ENCODE data around the gene FOXRED2.
"Not testable (repeated sequence)": the region's sequence is repeated elsewhere in the genome, so short reads cannot be mapped to it uniquely, and the experiment has no call there.

Gene FOXRED2

GRCh38 chr22:36506637-36507517 is at the start of gene FOXRED2:
TSS of gene FOXRED2 (minus strand) at chr22:36507040. CDS start at chr22:36506422, 618 bp downstream.
- peak; percentile 8 for DNase-seq

GRCh38 chr22:36554098-36554497 is 47.3 kb upstream of the FOXRED2 start:
- no peak for DNase-seq

GRCh38 chr22:36552289-36552688 is 45.4 kb upstream of the FOXRED2 start:
- no peak for DNase-seq

GRCh38 chr22:36550701-36551495 is 44.1 kb upstream of the FOXRED2 start:
- no peak for DNase-seq

- DNase-seq = no peak
Measured at GRCh38 chr22:36549033-36549432, 42.2 kb upstream of the FOXRED2 start.

- DNase-seq = no peak
Measured at GRCh38 chr22:36548606-36549005, 41.8 kb upstream of the FOXRED2 start.

- DNase-seq = no peak
Measured at GRCh38 chr22:36546932-36547331, 40.1 kb upstream of the FOXRED2 start.

- peak; percentile 17 for DNase-seq
Measured at GRCh38 chr22:36546092-36546804, 39.4 kb upstream of the FOXRED2 start.

GRCh38 chr22:36544107-36544620 is 37.3 kb upstream of the FOXRED2 start:
- DNase-seq = no peak

- DNase-seq = no peak
Measured at GRCh38 chr22:36541831-36542411, 35.1 kb upstream of the FOXRED2 start.

GRCh38 chr22:36540867-36541642 is 34.2 kb upstream of the FOXRED2 start:
- DNase-seq = no peak

- no peak for DNase-seq
Measured at GRCh38 chr22:36538529-36538928, 31.7 kb upstream of the FOXRED2 start.

GRCh38 chr22:36536717-36537116 is 29.9 kb upstream of the FOXRED2 start:
- DNase-seq = peak; percentile 64

GRCh38 chr22:36533320-36533719 is 26.5 kb upstream of the FOXRED2 start:
- DNase-seq = not testable (repeated sequence)

- no peak for DNase-seq
Measured at GRCh38 chr22:36532466-36532865, 25.6 kb upstream of the FOXRED2 start.

GRCh38 chr22:36528795-36529751 is 22.2 kb upstream of the FOXRED2 start, which contains the start of gene EIF3D:
TSS of gene EIF3D (minus strand) at chr22:36529166. CDS start at chr22:36526121, 3,045 bp downstream.
- peak; percentile 93 for DNase-seq

- DNase-seq = no peak
Measured at GRCh38 chr22:36528341-36528740, 21.5 kb upstream of the FOXRED2 start.

GRCh38 chr22:36522662-36523061 is 15.8 kb upstream of the FOXRED2 start:
- DNase-seq = no peak

- DNase-seq = no peak
Measured at GRCh38 chr22:36520423-36520822, 13.6 kb upstream of the FOXRED2 start.

- DNase-seq = not testable (repeated sequence)
Measured at GRCh38 chr22:36519906-36520305, 13.1 kb upstream of the FOXRED2 start.

Data from NCI-H2081 treated with DMSO at 0.1 percent for 48 hours (cell line).